ENCODE results near the gene FIGLA. TPM values are rescaled to one million over a fixed set of nuclear protein-coding genes. Genes with fewer than 3 reads are reported as not detected.
"Not testable (repeated sequence)": the region's sequence is repeated elsewhere in the genome, so short reads cannot be mapped to it uniquely, and the experiment has no call there.

Gene FIGLA
- total RNA-seq, 4 donors from 2014 or later: not detected

DNA sequence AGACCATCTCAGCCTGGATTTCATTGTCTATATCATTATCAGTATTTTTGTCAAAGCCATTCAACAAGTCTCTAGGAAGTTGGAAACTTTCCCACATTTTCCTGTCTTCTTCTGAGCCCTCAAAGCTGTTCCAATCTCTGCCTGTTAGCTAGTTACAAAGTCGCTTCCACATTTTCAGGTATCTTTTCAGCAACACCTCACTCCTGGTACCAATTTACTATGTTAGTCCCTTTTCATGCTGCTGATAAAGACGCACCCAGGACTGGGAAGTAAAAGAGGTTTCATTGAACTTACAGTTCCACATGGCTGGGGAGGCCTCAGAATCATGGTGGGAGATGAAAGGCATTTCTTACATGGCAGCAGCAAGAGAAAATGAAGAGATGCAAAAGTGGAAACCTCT is 9.3 kb upstream of the FIGLA start:
- no peak for DNase-seq (ENCODE audit: low spot score)
- ATAC-seq (ENCODE audit: low FRiP score): no peak
- TF ChIP-seq, protein P1, sequence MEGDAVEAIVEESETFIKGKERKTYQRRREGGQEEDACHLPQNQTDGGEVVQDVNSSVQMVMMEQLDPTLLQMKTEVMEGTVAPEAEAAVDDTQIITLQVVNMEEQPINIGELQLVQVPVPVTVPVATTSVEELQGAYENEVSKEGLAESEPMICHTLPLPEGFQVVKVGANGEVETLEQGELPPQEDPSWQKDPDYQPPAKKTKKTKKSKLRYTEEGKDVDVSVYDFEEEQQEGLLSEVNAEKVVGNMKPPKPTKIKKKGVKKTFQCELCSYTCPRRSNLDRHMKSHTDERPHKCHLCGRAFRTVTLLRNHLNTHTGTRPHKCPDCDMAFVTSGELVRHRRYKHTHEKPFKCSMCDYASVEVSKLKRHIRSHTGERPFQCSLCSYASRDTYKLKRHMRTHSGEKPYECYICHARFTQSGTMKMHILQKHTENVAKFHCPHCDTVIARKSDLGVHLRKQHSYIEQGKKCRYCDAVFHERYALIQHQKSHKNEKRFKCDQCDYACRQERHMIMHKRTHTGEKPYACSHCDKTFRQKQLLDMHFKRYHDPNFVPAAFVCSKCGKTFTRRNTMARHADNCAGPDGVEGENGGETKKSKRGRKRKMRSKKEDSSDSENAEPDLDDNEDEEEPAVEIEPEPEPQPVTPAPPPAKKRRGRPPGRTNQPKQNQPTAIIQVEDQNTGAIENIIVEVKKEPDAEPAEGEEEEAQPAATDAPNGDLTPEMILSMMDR (IDR thresholded peaks at IDR 0.05): no peak

DNA sequence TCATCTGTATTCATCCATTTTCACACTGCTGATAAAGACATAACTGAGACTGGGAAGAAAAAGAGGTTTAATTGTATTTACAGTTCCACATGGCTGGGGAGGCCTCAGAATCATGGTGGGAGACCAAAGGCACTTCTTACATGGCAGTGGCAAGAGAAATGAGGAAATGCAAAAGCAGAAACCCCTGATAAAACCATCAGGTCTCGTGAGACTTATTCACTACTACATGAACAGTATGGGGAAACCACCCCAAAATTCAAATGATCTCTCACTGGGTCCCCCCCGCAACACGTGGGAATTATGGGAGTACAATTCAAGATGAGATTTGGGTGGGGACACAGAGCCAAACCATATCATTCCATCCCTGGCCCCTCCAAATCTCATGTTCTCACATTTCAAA is 7.6 kb upstream of the FIGLA start:
- ATAC-seq (ENCODE audit: low FRiP score); DNase-seq (ENCODE audit: low spot score): not testable (repeated sequence)

DNA sequence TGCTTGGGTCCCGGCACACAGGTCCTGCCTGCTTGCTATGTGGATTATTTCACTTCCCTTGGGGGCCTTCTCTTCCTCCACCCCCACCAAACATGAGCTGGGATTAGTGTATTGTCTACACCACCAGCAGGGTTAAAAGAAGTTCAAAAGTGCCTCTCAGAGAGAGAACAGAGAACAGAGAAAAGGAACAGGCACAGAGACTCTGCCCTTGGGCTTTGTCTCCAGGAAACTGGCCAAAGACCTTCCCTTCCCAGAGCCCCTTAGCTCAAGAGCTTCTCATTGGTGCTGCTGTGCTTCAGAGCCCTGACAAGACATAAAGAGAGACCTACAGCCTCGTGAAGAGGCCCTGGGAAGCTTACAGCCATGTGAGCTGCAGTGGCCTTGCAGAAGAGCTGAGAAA is 7.1 kb upstream of the FIGLA start:
- TF ChIP-seq, protein P1 (IDR thresholded peaks at IDR 0.05): no peak
- DNase-seq (ENCODE audit: low spot score): no peak
- ATAC-seq (ENCODE audit: low FRiP score): no peak

DNA sequence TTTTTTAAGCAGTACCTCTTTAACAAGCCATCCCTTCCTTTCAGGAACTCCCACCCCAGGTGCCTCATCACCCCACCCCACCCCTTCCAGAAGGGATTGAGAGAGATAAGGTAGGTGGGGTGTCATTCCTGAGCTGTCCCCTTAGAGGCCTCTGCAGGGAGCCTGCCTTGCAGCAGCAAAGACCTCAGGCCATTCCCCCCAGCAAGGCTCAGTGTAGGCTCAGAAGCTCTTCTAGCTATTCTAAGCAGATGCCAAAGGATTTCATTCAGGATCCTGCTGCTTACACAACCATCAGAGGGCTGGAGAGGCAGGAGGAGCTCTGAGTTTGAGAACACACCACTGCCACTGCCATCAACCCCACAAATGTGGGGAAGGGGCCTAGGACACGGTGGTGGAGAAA is 5.8 kb upstream of the FIGLA start:
- ATAC-seq (ENCODE audit: low FRiP score) (no peak), DNase-seq (ENCODE audit: low spot score) (no peak)
- TF ChIP-seq, protein P1 (IDR thresholded peaks at IDR 0.05): no peak

DNA sequence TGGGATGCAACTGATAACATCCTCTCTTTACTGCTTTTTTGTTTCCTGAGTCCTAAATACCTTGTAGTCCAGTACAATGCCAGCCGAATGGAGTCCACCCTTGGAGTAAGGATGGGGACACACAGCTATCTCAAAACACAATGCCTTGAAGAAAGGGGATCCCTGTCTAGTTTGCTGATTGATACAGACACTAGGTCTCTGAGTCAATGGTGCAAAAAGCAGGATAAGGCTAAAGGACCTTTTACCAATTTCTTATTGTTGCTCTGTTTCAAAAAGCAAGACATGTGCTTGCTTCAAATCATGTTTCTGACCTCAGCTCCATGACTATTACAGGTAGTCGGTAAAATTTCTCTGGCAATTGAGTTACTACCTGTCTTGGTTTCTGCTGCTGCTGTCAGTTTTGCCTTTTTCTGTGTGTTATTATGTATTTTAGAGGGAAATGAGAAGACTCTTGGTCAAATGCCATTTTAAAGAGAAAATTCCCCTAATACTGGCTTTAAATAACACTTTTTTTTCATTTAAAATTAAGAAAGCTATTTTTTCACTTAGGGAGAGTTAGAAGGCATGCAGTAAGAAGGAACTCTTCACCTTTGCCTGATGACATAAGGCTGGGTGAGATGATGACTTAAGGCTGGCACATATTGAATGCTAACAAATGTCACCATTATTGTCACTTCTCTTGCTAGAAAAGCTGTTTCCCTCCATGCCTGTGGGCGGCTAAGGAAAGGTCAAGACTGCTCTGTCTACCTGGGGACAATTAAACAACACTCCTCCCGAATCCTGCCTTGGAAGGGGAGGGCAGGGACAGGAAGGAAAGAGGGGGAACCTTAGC is 4.9 kb upstream of the FIGLA start:
- no peak for DNase-seq (ENCODE audit: low spot score)
- TF ChIP-seq, protein P1 (IDR thresholded peaks at IDR 0.05): no peak

DNA sequence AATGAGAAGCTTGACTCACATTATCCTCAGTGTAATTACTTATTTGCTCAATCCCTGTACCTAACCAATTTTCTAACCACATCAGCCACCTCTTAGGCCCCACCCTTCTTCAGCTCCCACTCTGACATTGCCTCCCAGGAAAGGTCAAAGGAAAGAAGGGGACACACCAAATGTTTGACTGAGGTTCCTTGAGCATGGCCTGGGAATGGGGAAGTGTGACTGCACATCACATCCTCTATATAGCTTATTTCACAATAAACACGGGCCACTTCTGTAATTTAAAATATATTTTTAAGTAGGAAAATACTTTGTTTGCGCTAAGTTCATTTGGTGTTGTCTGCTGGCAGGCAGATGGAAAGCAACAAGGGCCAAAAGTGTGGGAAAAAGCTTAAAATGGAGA is 3.0 kb upstream of the FIGLA start:
- no peak for ATAC-seq (ENCODE audit: low FRiP score)
- DNase-seq (ENCODE audit: low spot score): no peak
- TF ChIP-seq, protein P1 (IDR thresholded peaks at IDR 0.05): no peak

More for the DNA sequence above, 4.9 kb upstream of the FIGLA start:
- ATAC-seq (ENCODE audit: low FRiP score): no peak

DNA sequence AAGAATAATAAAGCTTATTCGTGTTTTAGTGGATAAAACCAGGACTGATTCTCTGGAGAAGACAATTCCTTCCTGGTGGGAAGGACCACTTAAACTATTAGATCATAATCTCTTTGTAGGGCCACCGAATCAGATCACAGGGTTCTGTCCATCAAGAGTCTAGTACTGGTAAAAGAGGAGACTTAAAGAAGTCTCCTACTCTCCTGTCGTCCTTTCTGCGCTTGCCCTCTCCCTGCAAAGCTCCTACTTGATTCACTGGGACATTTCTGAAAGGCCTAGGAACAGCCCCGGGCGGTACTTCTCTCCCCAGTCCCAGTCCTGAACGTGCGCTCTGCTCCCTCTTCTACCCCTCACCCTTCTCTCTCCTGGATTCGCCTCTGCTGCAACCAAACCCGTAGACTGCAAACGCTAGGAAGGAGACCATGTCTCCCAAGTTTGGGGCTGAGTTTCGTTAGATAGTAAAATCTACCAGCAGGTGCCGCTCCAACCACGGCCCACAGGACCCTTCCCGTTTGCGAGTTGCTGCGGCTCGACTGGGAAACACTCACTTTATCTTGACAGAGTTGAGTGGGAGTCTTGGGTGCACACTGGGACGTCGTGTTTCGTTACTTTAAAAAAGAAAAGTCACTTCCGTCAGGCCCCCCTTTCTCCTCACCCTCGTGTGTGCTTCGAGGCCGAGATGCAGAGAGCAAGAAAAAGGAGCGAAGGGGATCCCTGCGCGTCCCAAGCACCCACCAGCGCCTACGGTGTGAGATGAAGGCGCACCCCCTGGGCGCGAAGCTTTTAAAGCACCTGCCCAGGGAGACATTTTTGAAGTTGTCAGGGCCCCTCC is 923 bp downstream of the FIGLA start:
- ATAC-seq (ENCODE audit: low FRiP score): peak; percentile 75
- DNase-seq (ENCODE audit: low spot score): no peak
- TF ChIP-seq, protein P1 (IDR thresholded peaks at IDR 0.05): no peak
